ENCODE data around the gene DEGS1. TPM values are rescaled to one million over a fixed set of nuclear protein-coding genes. Genes with fewer than 3 reads are reported as not detected.
"Not testable (repeated sequence)": the region's sequence is repeated elsewhere in the genome, so short reads cannot be mapped to it uniquely, and the experiment has no call there.

Gene DEGS1
- total RNA-seq, 1 donor from 2014 or later: 57.1 TPM

- Mint-ChIP-seq H3K27ac (no peak overlapping the region), H3K9me3 (no peaks in the 10 kb centered on the region), H3K36me3 (ENCODE audit: low read depth) (peaks cover 2% of the 10 kb centered on the region), H3K27me3 (ENCODE audit: insufficient read depth) (no peaks in the 10 kb centered on the region), H3K4me1 (ENCODE audit: low read depth) (peaks cover 15% of the 10 kb centered on the region), H3K4me3 (peak overlapping the region; percentile 45)
- no peak for DNase-seq (ENCODE audit: low spot score)
- intact Hi-C loops (cut with micrococcal nuclease): loop anchor here (2.0 kb wide), 2 partner anchors 23 to 37 kb away; partner anchors contain the start of gene DEGS1
These were observed 22.4 kb downstream of the DEGS1 start for GRCh38 chr1:224205438-224205840.

- intact Hi-C loops (cut with micrococcal nuclease): loop anchor here (2.0 kb wide), 2 partner anchors 23 to 37 kb away; partner anchors contain the start of gene DEGS1
- not testable (repeated sequence) for DNase-seq (ENCODE audit: low spot score); H3K9me3 Mint-ChIP-seq; H3K27ac Mint-ChIP-seq; H3K36me3 Mint-ChIP-seq (ENCODE audit: low read depth); H3K27me3 Mint-ChIP-seq (ENCODE audit: insufficient read depth); H3K4me3 Mint-ChIP-seq
- peaks cover 15% of the 10 kb centered on the region for H3K4me1 Mint-ChIP-seq (ENCODE audit: low read depth)
These were observed 23.0 kb downstream of the DEGS1 start for GRCh38 chr1:224205931-224206538.

- intact Hi-C loops (cut with micrococcal nuclease): no loop called here
- no peak for DNase-seq (ENCODE audit: low spot score)
- no peak overlapping the region for H3K4me3 Mint-ChIP-seq
- no peak overlapping the region for H3K27ac Mint-ChIP-seq
- no peaks in the 10 kb centered on the region for H3K4me1 Mint-ChIP-seq (ENCODE audit: low read depth)
- no peaks in the 10 kb centered on the region for H3K36me3 Mint-ChIP-seq (ENCODE audit: low read depth)
- no peaks in the 10 kb centered on the region for H3K9me3 Mint-ChIP-seq
- no peaks in the 10 kb centered on the region for H3K27me3 Mint-ChIP-seq (ENCODE audit: insufficient read depth)
These were observed 28.3 kb downstream of the DEGS1 start for GRCh38 chr1:224211206-224211962.

- no peaks in the 10 kb centered on the region for H3K27me3 Mint-ChIP-seq (ENCODE audit: insufficient read depth)
- no peak for DNase-seq (ENCODE audit: low spot score)
- no peaks in the 10 kb centered on the region for H3K36me3 Mint-ChIP-seq (ENCODE audit: low read depth)
- no peak overlapping the region for H3K27ac Mint-ChIP-seq
- no peak overlapping the region for H3K4me3 Mint-ChIP-seq
- no peaks in the 10 kb centered on the region for H3K4me1 Mint-ChIP-seq (ENCODE audit: low read depth)
- intact Hi-C loops (cut with micrococcal nuclease): no loop called here
- H3K9me3 Mint-ChIP-seq: no peaks in the 10 kb centered on the region
These were observed 29.6 kb downstream of the DEGS1 start for GRCh38 chr1:224212618-224213061.

GRCh38 chr1:224213438-224214119, 30.5 kb downstream of the DEGS1 start:
- H3K27ac Mint-ChIP-seq: no peak overlapping the region
- no peaks in the 10 kb centered on the region for H3K27me3 Mint-ChIP-seq (ENCODE audit: insufficient read depth)
- H3K4me1 Mint-ChIP-seq (ENCODE audit: low read depth): no peaks in the 10 kb centered on the region
- H3K9me3 Mint-ChIP-seq: no peaks in the 10 kb centered on the region
- intact Hi-C loops (cut with micrococcal nuclease): no loop called here
- no peaks in the 10 kb centered on the region for H3K36me3 Mint-ChIP-seq (ENCODE audit: low read depth)
- no peak overlapping the region for H3K4me3 Mint-ChIP-seq
- no peak for DNase-seq (ENCODE audit: low spot score)

- Mint-ChIP-seq H3K9me3 (no peaks in the 10 kb centered on the region), H3K36me3 (ENCODE audit: low read depth) (no peaks in the 10 kb centered on the region), H3K27ac (no peak overlapping the region), H3K4me3 (no peak overlapping the region), H3K4me1 (ENCODE audit: low read depth) (no peaks in the 10 kb centered on the region), H3K27me3 (ENCODE audit: insufficient read depth) (peaks cover 3% of the 10 kb centered on the region)
- intact Hi-C loops (cut with micrococcal nuclease): no loop called here
- no peak for DNase-seq (ENCODE audit: low spot score)
These were observed 33.3 kb downstream of the DEGS1 start for GRCh38 chr1:224216382-224216781.

GRCh38 chr1:224217655-224218623, 34.9 kb downstream of the DEGS1 start:
- intact Hi-C loops (cut with micrococcal nuclease): no loop called here
- Mint-ChIP-seq H3K4me1 (ENCODE audit: low read depth) (no peaks in the 10 kb centered on the region), H3K27ac (no peak overlapping the region), H3K4me3 (no peak overlapping the region), H3K27me3 (ENCODE audit: insufficient read depth) (peaks cover 3% of the 10 kb centered on the region), H3K36me3 (ENCODE audit: low read depth) (no peaks in the 10 kb centered on the region), H3K9me3 (no peaks in the 10 kb centered on the region)
- DNase-seq (ENCODE audit: low spot score): no peak

GRCh38 chr1:224219011-224219611, 36.1 kb downstream of the DEGS1 start:
- no peaks in the 10 kb centered on the region for H3K9me3 Mint-ChIP-seq
- no peaks in the 10 kb centered on the region for H3K4me1 Mint-ChIP-seq (ENCODE audit: low read depth)
- H3K27ac Mint-ChIP-seq: no peak overlapping the region
- H3K27me3 Mint-ChIP-seq (ENCODE audit: insufficient read depth): peaks cover 3% of the 10 kb centered on the region
- DNase-seq (ENCODE audit: low spot score): no peak
- H3K36me3 Mint-ChIP-seq (ENCODE audit: low read depth): no peaks in the 10 kb centered on the region
- no peak overlapping the region for H3K4me3 Mint-ChIP-seq
- intact Hi-C loops (cut with micrococcal nuclease): no loop called here

- Mint-ChIP-seq H3K4me1 (ENCODE audit: low read depth) (no peaks in the 10 kb centered on the region), H3K27me3 (ENCODE audit: insufficient read depth) (peaks cover 3% of the 10 kb centered on the region), H3K27ac (no peak overlapping the region), H3K9me3 (no peaks in the 10 kb centered on the region), H3K4me3 (no peak overlapping the region), H3K36me3 (ENCODE audit: low read depth) (no peaks in the 10 kb centered on the region)
- intact Hi-C loops (cut with micrococcal nuclease): no loop called here
- no peak for DNase-seq (ENCODE audit: low spot score)
These were observed 36.6 kb downstream of the DEGS1 start for GRCh38 chr1:224219612-224220059.

- intact Hi-C loops (cut with micrococcal nuclease): no loop called here
- H3K27me3 Mint-ChIP-seq (ENCODE audit: insufficient read depth): no peaks in the 10 kb centered on the region
- H3K27ac Mint-ChIP-seq: no peak overlapping the region
- no peaks in the 10 kb centered on the region for H3K9me3 Mint-ChIP-seq
- no peaks in the 10 kb centered on the region for H3K4me1 Mint-ChIP-seq (ENCODE audit: low read depth)
- no peak for DNase-seq (ENCODE audit: low spot score)
- H3K4me3 Mint-ChIP-seq: no peak overlapping the region
- H3K36me3 Mint-ChIP-seq (ENCODE audit: low read depth): peaks cover 10% of the 10 kb centered on the region
These were observed 41.0 kb downstream of the DEGS1 start for GRCh38 chr1:224223819-224224714.

GRCh38 chr1:224226849-224227502, 43.9 kb downstream of the DEGS1 start:
- intact Hi-C loops (cut with micrococcal nuclease): no loop called here
- no peaks in the 10 kb centered on the region for H3K4me1 Mint-ChIP-seq (ENCODE audit: low read depth)
- no peaks in the 10 kb centered on the region for H3K27me3 Mint-ChIP-seq (ENCODE audit: insufficient read depth)
- H3K36me3 Mint-ChIP-seq (ENCODE audit: low read depth): peaks cover 17% of the 10 kb centered on the region
- H3K27ac Mint-ChIP-seq: no peak overlapping the region
- no peak for DNase-seq (ENCODE audit: low spot score)
- H3K9me3 Mint-ChIP-seq: no peaks in the 10 kb centered on the region
- no peak overlapping the region for H3K4me3 Mint-ChIP-seq

Data from activated T-helper 1 cell treated with anti-CD3 and anti-CD28 coated beads, Interleukin-12 subunit alpha, Interleukin-12 subunit beta, Interleukin-2, Interleukin-4 antibody, amounts not matched to agents 30 ng/mL and 10 ng/mL and 1 ng/mL, durations not matched to agents 14 hours and 24 hours and 36 hours (primary cell).